Measurements from ENCODE around the gene SCLT1.
A peak's percentile ranks its signal among the peaks of the same experiment; 100 is the strongest.

Gene SCLT1

DNA sequence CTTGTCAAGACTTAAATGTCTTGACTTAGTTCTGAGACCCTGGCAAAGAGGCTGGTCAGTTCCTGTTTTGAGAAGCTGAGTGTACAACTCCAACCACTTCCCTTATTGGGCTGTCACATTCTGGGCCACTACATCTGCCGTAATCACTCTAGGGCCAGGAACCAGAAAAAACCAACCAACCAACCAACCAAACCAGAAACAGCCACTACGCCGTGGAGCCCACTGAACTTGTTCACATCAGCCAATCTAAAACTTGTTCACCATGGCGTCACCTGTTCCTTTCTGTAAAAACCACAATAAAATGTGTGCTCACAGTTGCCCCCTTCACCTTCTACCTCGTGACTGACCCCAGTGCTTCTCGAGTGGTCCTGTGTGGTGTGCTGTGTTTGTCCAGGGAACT, 176.5 kb downstream of the SCLT1 start:
- Histone ChIP-seq H3K4me1 (ENCODE audit: control extremely low read depth in 1 of 4, control insufficient read depth in 4 of 4, insufficient read depth in 4 of 4, low read length in 3 of 4) (peaks cover 14 to 45% (median 28%) of the 10 kb centered on the region in 4 experiments), H3K4me3 (ENCODE audit: control insufficient read depth in 1 of 7, extremely low read depth in 1 of 7, insufficient read depth in 4 of 7, low read depth in 2 of 7, low read length in 6 of 7) (peak overlapping the region in 1 of 7 experiments; percentile 49), H3K27me3 (replicated peaks in 2 of 5; ENCODE audit: control insufficient read depth in 4 of 5, insufficient read depth in 5 of 5, low read length in 4 of 5) (no peaks in the 10 kb centered on the region), H3K27ac (ENCODE audit: insufficient read depth in 1 of 2, low read depth in 1 of 2, low read length in 2 of 2, poor library complexity in 1 of 2, severe bottlenecking in 2 of 2) (peak overlapping the region in 1 of 2 experiments; percentile 51), H3K9me3 (ENCODE audit: control extremely low read depth in 1 of 5, control insufficient read depth in 4 of 5, insufficient read depth in 2 of 5, low read depth in 1 of 5, low read length in 4 of 5) (no peaks in the 10 kb centered on the region), H3K36me3 (ENCODE audit: control insufficient read depth in 4 of 4, insufficient read depth in 4 of 4, low read length in 3 of 4) (no peaks in the 10 kb centered on the region)
- peak; percentile 82 to 98 (median 96) for DNase-seq
- POLR2A ChIA-PET = no interaction called here
- CTCF ChIA-PET = no interaction called here
- 5% methylated on average over 4 of the region's 6 CpGs for WGBS (ENCODE audit: insufficient coverage)

DNA sequence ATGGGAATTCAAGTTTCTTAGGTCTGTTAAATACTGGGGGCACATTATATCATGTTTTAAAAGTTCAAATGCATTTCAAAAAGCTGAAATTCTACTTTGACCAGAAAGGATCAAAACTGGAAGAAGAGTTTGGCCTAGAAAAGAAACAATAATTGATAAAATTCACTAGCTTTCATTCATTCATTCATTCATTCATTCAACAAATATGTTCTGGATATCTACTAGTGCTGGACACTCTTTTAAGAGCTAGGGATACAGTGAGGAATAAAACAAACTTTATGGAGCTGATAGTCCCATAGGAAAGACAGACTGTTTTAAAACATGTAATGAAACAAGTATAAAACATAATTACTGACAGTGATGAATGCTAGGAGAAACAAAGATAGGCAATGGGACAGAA, 177.8 kb downstream of the SCLT1 start:
- Histone ChIP-seq H3K9me3 (ENCODE audit: control extremely low read depth in 1 of 5, control insufficient read depth in 4 of 5, insufficient read depth in 2 of 5, low read depth in 1 of 5, low read length in 4 of 5) (no peaks in the 10 kb centered on the region), H3K36me3 (ENCODE audit: control insufficient read depth in 4 of 4, insufficient read depth in 4 of 4, low read length in 3 of 4) (no peaks in the 10 kb centered on the region), H3K27me3 (replicated peaks in 2 of 5; ENCODE audit: control insufficient read depth in 4 of 5, insufficient read depth in 5 of 5, low read length in 4 of 5) (no peaks in the 10 kb centered on the region), H3K4me1 (ENCODE audit: control extremely low read depth in 1 of 4, control insufficient read depth in 4 of 4, insufficient read depth in 4 of 4, low read length in 3 of 4) (peaks cover 14 to 45% (median 28%) of the 10 kb centered on the region in 4 experiments), H3K4me3 (ENCODE audit: control insufficient read depth in 1 of 7, extremely low read depth in 1 of 7, insufficient read depth in 4 of 7, low read depth in 2 of 7, low read length in 6 of 7) (no peak overlapping the region), H3K27ac (ENCODE audit: insufficient read depth in 1 of 2, low read depth in 1 of 2, low read length in 2 of 2, poor library complexity in 1 of 2, severe bottlenecking in 2 of 2) (no peak overlapping the region)
- ChIA-PET CTCF (interaction anchor here (0.8 kb wide), 1 partner anchor 9 kb away, joined by 4 read pairs; no protein-coding TSS in a partner anchor), POLR2A (no interaction called here)
- DNase-seq = no peak

DNA sequence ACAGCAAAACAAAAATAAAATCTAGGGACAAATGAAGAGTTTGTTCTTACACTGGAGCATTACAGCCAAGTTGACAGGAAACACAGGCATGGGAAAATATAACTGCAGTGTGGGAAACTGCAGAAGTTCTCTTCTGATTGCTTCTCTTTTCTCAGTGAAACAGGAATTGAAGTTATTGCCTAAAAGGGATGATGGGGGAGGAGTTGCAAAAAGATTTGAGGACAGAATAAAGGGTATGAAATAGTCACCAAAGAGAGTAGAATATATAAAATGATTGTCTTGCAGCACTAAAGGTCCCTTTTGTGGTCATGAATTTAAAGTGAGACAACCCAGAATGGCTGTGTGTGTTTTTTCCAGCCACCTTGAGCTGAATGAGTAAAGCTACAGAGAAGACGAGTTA, 180.1 kb downstream of the SCLT1 start:
- ChIA-PET POLR2A (no interaction called here), CTCF (interaction anchor here (0.6 kb wide), 1 partner anchor 350 kb away, joined by 3 read pairs; no protein-coding TSS in a partner anchor)

DNA sequence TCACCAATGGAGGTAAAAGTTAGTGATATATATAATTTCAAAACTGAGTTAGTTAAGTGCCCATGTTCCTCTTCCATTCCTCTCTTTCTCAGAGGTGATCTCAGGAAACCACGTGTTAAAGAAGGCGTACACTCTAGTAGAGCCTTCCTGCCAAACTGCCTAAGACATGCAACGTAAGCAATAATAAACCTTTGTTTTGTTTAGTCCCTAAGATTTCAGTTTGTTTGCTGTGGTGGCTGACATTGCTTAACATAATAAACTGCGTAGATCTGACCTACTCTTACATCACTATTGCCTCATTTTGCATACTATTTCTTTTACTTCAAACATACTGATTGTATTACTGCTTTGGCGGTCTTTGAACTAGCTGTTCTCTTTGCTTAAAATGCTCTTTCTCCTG, 184.6 kb downstream of the SCLT1 start:
- WGBS (ENCODE audit: insufficient coverage) = 72% methylated on average over 5 of the region's 5 CpGs
- ChIA-PET POLR2A (no interaction called here), CTCF (no interaction called here)
- peak in 1 of 3 donors; percentile 2 for DNase-seq
- H3K9me3 ChIP-seq (ENCODE audit: control extremely low read depth in 1 of 5, control insufficient read depth in 4 of 5, insufficient read depth in 2 of 5, low read depth in 1 of 5, low read length in 4 of 5) = no peaks in the 10 kb centered on the region
- H3K36me3 ChIP-seq (ENCODE audit: control insufficient read depth in 4 of 4, insufficient read depth in 4 of 4, low read length in 3 of 4) = peaks cover 0 to 2% (median 0%) of the 10 kb centered on the region in 4 experiments
- no peak overlapping the region for H3K27ac ChIP-seq (ENCODE audit: insufficient read depth in 1 of 2, low read depth in 1 of 2, low read length in 2 of 2, poor library complexity in 1 of 2, severe bottlenecking in 2 of 2)
- peaks cover 4 to 12% (median 10%) of the 10 kb centered on the region in 4 experiments for H3K4me1 ChIP-seq (ENCODE audit: control extremely low read depth in 1 of 4, control insufficient read depth in 4 of 4, insufficient read depth in 4 of 4, low read length in 3 of 4)
- H3K27me3 ChIP-seq (replicated peaks in 2 of 5; ENCODE audit: control insufficient read depth in 4 of 5, insufficient read depth in 5 of 5, low read length in 4 of 5) = no peaks in the 10 kb centered on the region
- H3K4me3 ChIP-seq (ENCODE audit: control insufficient read depth in 1 of 7, extremely low read depth in 1 of 7, insufficient read depth in 4 of 7, low read depth in 2 of 7, low read length in 6 of 7) = no peak overlapping the region

More for the DNA sequence above, 180.1 kb downstream of the SCLT1 start:
- peak overlapping the region in 1 of 7 experiments; percentile 39 for H3K4me3 ChIP-seq (ENCODE audit: control insufficient read depth in 1 of 7, extremely low read depth in 1 of 7, insufficient read depth in 4 of 7, low read depth in 2 of 7, low read length in 6 of 7)
- H3K27ac ChIP-seq (ENCODE audit: insufficient read depth in 1 of 2, low read depth in 1 of 2, low read length in 2 of 2, poor library complexity in 1 of 2, severe bottlenecking in 2 of 2) = no peak overlapping the region
- H3K4me1 ChIP-seq (ENCODE audit: control extremely low read depth in 1 of 4, control insufficient read depth in 4 of 4, insufficient read depth in 4 of 4, low read length in 3 of 4) = peaks cover 14 to 41% (median 29%) of the 10 kb centered on the region in 4 experiments
- H3K36me3 ChIP-seq (ENCODE audit: control insufficient read depth in 4 of 4, insufficient read depth in 4 of 4, low read length in 3 of 4) = no peaks in the 10 kb centered on the region
- no peaks in the 10 kb centered on the region for H3K9me3 ChIP-seq (ENCODE audit: control extremely low read depth in 1 of 5, control insufficient read depth in 4 of 5, insufficient read depth in 2 of 5, low read depth in 1 of 5, low read length in 4 of 5)
- DNase-seq = peak in 2 of 3 donors; percentile 11 to 15
- no CpG with 5 or more reads among the region's 1 CpG for WGBS (ENCODE audit: insufficient coverage)
- H3K27me3 ChIP-seq (replicated peaks in 2 of 5; ENCODE audit: control insufficient read depth in 4 of 5, insufficient read depth in 5 of 5, low read length in 4 of 5) = no peaks in the 10 kb centered on the region

DNA sequence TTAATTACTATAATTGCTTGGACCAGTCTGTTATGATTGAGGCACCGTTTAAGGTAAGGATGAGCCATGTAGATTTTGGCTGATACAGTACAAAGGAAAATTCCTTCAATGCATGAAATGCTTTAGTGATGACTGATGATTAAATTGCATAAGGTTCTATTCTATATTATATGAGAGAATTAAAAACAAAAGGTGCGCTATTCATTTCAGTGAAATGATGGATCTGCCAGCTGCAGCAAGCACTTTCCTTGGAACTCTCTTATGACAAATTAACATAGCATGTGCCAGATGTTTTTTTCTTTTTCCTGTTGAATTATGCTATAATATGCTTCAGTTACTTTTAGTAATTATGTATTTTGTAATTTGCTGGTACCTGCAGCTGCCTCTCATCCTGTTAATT, 185.4 kb downstream of the SCLT1 start:
- no peak for DNase-seq
- Histone ChIP-seq H3K4me3 (ENCODE audit: control insufficient read depth in 1 of 7, extremely low read depth in 1 of 7, insufficient read depth in 4 of 7, low read depth in 2 of 7, low read length in 6 of 7) (no peak overlapping the region), H3K27me3 (replicated peaks in 2 of 5; ENCODE audit: control insufficient read depth in 4 of 5, insufficient read depth in 5 of 5, low read length in 4 of 5) (no peaks in the 10 kb centered on the region), H3K4me1 (ENCODE audit: control extremely low read depth in 1 of 4, control insufficient read depth in 4 of 4, insufficient read depth in 4 of 4, low read length in 3 of 4) (peaks cover under 1 to 6% (median 4%) of the 10 kb centered on the region in 4 experiments), H3K27ac (ENCODE audit: insufficient read depth in 1 of 2, low read depth in 1 of 2, low read length in 2 of 2, poor library complexity in 1 of 2, severe bottlenecking in 2 of 2) (no peak overlapping the region), H3K9me3 (ENCODE audit: control extremely low read depth in 1 of 5, control insufficient read depth in 4 of 5, insufficient read depth in 2 of 5, low read depth in 1 of 5, low read length in 4 of 5) (no peaks in the 10 kb centered on the region), H3K36me3 (ENCODE audit: control insufficient read depth in 4 of 4, insufficient read depth in 4 of 4, low read length in 3 of 4) (peaks cover 0 to 2% (median 0%) of the 10 kb centered on the region in 4 experiments)
- no CpG with 5 or more reads among the region's 2 CpGs for WGBS (ENCODE audit: insufficient coverage)
- ChIA-PET POLR2A (no interaction called here), CTCF (no interaction called here)

DNA sequence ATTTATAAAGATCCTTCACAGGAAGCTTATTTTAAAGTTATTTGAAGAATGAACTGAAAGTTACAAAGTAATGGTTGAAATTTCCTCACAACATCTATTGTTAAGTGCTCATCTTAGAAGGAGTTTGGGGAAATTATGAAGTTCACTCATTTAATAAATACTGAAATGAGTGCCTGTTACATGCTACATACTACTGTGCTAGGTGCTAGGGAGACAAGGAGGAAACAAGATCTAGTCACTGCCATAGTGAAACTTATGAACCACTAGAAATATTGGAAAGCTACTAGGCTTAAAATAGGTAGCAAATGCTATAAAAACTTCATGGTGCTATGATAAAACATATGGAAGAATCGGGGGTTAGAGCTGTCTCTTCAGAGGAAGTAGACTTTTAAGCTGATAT, 186.8 kb downstream of the SCLT1 start:
- Histone ChIP-seq H3K9me3 (ENCODE audit: control extremely low read depth in 1 of 5, control insufficient read depth in 4 of 5, insufficient read depth in 2 of 5, low read depth in 1 of 5, low read length in 4 of 5) (no peaks in the 10 kb centered on the region), H3K36me3 (ENCODE audit: control insufficient read depth in 4 of 4, insufficient read depth in 4 of 4, low read length in 3 of 4) (peaks cover 0 to 2% (median under 1%) of the 10 kb centered on the region in 4 experiments), H3K27me3 (replicated peaks in 2 of 5; ENCODE audit: control insufficient read depth in 4 of 5, insufficient read depth in 5 of 5, low read length in 4 of 5) (no peaks in the 10 kb centered on the region), H3K4me1 (ENCODE audit: control extremely low read depth in 1 of 4, control insufficient read depth in 4 of 4, insufficient read depth in 4 of 4, low read length in 3 of 4) (peaks cover 0 to 2% (median 0%) of the 10 kb centered on the region in 4 experiments), H3K4me3 (ENCODE audit: control insufficient read depth in 1 of 7, extremely low read depth in 1 of 7, insufficient read depth in 4 of 7, low read depth in 2 of 7, low read length in 6 of 7) (no peak overlapping the region), H3K27ac (ENCODE audit: insufficient read depth in 1 of 2, low read depth in 1 of 2, low read length in 2 of 2, poor library complexity in 1 of 2, severe bottlenecking in 2 of 2) (no peak overlapping the region)
- 100% methylated on average over 1 of the region's 1 CpG for WGBS (ENCODE audit: insufficient coverage)
- CTCF ChIA-PET = interaction anchor here (0.8 to 1.3 kb wide), 3 partner anchors 9 to 51 kb away, joined by 3 to 4 read pairs (median 3); no protein-coding TSS in a partner anchor
- POLR2A ChIA-PET = no interaction called here
- DNase-seq = no peak

DNA sequence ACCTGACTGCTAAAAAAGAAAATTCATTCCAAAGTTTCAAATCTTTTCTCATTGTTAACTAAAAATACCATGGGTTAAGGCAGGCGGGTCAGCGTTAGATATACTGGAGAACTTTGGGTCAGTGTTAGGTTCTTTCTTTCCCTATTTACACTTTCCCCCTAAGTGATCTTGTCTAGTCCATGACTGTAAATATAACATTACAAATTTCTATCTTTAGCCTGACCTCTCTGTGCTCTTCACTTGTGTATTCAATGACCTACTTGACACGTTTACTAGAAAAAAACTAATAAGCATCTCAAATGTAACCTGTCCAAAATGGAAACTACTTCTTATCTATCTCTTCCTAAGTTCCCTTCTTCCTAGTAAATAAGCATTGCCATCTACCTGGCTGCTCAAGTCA, 188.5 kb downstream of the SCLT1 start:
- no peak overlapping the region for H3K4me3 ChIP-seq (ENCODE audit: control insufficient read depth in 1 of 7, extremely low read depth in 1 of 7, insufficient read depth in 4 of 7, low read depth in 2 of 7, low read length in 6 of 7)
- H3K27ac ChIP-seq (ENCODE audit: insufficient read depth in 1 of 2, low read depth in 1 of 2, low read length in 2 of 2, poor library complexity in 1 of 2, severe bottlenecking in 2 of 2) = no peak overlapping the region
- H3K9me3 ChIP-seq (ENCODE audit: control extremely low read depth in 1 of 5, control insufficient read depth in 4 of 5, insufficient read depth in 2 of 5, low read depth in 1 of 5, low read length in 4 of 5) = no peaks in the 10 kb centered on the region
- H3K4me1 ChIP-seq (ENCODE audit: control extremely low read depth in 1 of 4, control insufficient read depth in 4 of 4, insufficient read depth in 4 of 4, low read length in 3 of 4) = peaks cover 0 to 2% (median 0%) of the 10 kb centered on the region in 4 experiments
- POLR2A ChIA-PET = no interaction called here
- peaks cover 0 to 2% (median under 1%) of the 10 kb centered on the region in 4 experiments for H3K36me3 ChIP-seq (ENCODE audit: control insufficient read depth in 4 of 4, insufficient read depth in 4 of 4, low read length in 3 of 4)
- CTCF ChIA-PET = no interaction called here
- no peaks in the 10 kb centered on the region for H3K27me3 ChIP-seq (replicated peaks in 2 of 5; ENCODE audit: control insufficient read depth in 4 of 5, insufficient read depth in 5 of 5, low read length in 4 of 5)
- whole genome bisulfite sequencing (ENCODE audit: insufficient coverage) = 100% methylated on average over 2 of the region's 3 CpGs
- DNase-seq = no peak

All from common myeloid progenitor, CD34-positive (primary cell).